ENCODE measurements around the gene FBXL7. TPM values are rescaled to one million over a fixed set of nuclear protein-coding genes. Genes with fewer than 3 reads are reported as not detected.

FBXL7 gene
- total RNA-seq, 4 donors from 2014 or later, result 14.2 to 32.1 (median 24.9) TPM

- H3K27ac ChIP-seq, result no peak overlapping the region
- no peaks in the 10 kb centered on the region for H3K36me3 ChIP-seq
- H3K4me3 ChIP-seq, result no peak overlapping the region
- ATAC-seq, result no peak
- WGBS, 2 donors (ENCODE audit: low coverage in 1 of 2), result 50 to 55% methylated on average over 3 of the region's 3 CpGs
- TF ChIP-seq POLR2AphosphoS5 (IDR thresholded peaks at IDR 0.05), result no peak
- TF ChIP-seq POLR2A (IDR thresholded peaks at IDR 0.05), result no peak
- no peak for TF ChIP-seq EP300 (IDR thresholded peaks at IDR 0.05)
- TF ChIP-seq, protein P1, sequence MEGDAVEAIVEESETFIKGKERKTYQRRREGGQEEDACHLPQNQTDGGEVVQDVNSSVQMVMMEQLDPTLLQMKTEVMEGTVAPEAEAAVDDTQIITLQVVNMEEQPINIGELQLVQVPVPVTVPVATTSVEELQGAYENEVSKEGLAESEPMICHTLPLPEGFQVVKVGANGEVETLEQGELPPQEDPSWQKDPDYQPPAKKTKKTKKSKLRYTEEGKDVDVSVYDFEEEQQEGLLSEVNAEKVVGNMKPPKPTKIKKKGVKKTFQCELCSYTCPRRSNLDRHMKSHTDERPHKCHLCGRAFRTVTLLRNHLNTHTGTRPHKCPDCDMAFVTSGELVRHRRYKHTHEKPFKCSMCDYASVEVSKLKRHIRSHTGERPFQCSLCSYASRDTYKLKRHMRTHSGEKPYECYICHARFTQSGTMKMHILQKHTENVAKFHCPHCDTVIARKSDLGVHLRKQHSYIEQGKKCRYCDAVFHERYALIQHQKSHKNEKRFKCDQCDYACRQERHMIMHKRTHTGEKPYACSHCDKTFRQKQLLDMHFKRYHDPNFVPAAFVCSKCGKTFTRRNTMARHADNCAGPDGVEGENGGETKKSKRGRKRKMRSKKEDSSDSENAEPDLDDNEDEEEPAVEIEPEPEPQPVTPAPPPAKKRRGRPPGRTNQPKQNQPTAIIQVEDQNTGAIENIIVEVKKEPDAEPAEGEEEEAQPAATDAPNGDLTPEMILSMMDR (IDR thresholded peaks at IDR 0.05), result no peak
- peaks cover 0 to 36% (median 0%) of the 10 kb centered on the region in 3 donors for H3K4me1 ChIP-seq
- no peaks in the 10 kb centered on the region for H3K9me3 ChIP-seq
- H3K27me3 ChIP-seq, result no peaks in the 10 kb centered on the region
Measured at GRCh38 chr5:15798006-15798405, 298.0 kb downstream of the FBXL7 start.

- Histone ChIP-seq H3K36me3 (no peaks in the 10 kb centered on the region), H3K9me3 (no peaks in the 10 kb centered on the region), H3K27me3 (no peaks in the 10 kb centered on the region), H3K4me3 (no peak overlapping the region), H3K27ac (no peak overlapping the region), H3K4me1 (peaks cover 0 to 30% (median 0%) of the 10 kb centered on the region in 3 donors)
- WGBS, 2 donors (ENCODE audit: low coverage in 1 of 2), result 92% methylated on average over 1 of the region's 1 CpG; no CpG with 5 or more reads in 1 of the 2 donors
- no peak for TF ChIP-seq POLR2AphosphoS5 (IDR thresholded peaks at IDR 0.05)
- TF ChIP-seq, protein P1 (IDR thresholded peaks at IDR 0.05), result no peak
- TF ChIP-seq POLR2A (IDR thresholded peaks at IDR 0.05), result no peak
- TF ChIP-seq EP300 (IDR thresholded peaks at IDR 0.05), result no peak
- ATAC-seq, result no peak
Measured at GRCh38 chr5:15799014-15799413, 299.0 kb downstream of the FBXL7 start.

GRCh38 chr5:15799612-15800011 is 299.6 kb downstream of the FBXL7 start:
- no peak for ATAC-seq
- Histone ChIP-seq H3K27ac (no peak overlapping the region), H3K9me3 (no peaks in the 10 kb centered on the region), H3K4me1 (peaks cover 0 to 24% (median 0%) of the 10 kb centered on the region in 3 donors), H3K36me3 (no peaks in the 10 kb centered on the region), H3K4me3 (no peak overlapping the region), H3K27me3 (no peaks in the 10 kb centered on the region)
- TF ChIP-seq POLR2A (IDR thresholded peaks at IDR 0.05) (no peak), POLR2AphosphoS5 (IDR thresholded peaks at IDR 0.05) (no peak), EP300 (IDR thresholded peaks at IDR 0.05) (no peak)
- TF ChIP-seq, protein P1 (IDR thresholded peaks at IDR 0.05), result no peak
- whole genome bisulfite sequencing, 2 donors (ENCODE audit: low coverage in 1 of 2), result 75 to 79% methylated on average over 3 to 6 of the region's 7 CpGs

- no peak overlapping the region for H3K27ac ChIP-seq
- no peaks in the 10 kb centered on the region for H3K36me3 ChIP-seq
- peaks cover 0 to 23% (median 0%) of the 10 kb centered on the region in 3 donors for H3K4me1 ChIP-seq
- WGBS, 2 donors (ENCODE audit: low coverage in 1 of 2), result 40 to 42% methylated on average over 2 of the region's 2 CpGs
- H3K9me3 ChIP-seq, result no peaks in the 10 kb centered on the region
- no peak for ATAC-seq
- TF ChIP-seq POLR2A (IDR thresholded peaks at IDR 0.05), result no peak
- no peak for TF ChIP-seq POLR2AphosphoS5 (IDR thresholded peaks at IDR 0.05)
- TF ChIP-seq, protein P1 (IDR thresholded peaks at IDR 0.05), result no peak
- no peak for TF ChIP-seq EP300 (IDR thresholded peaks at IDR 0.05)
- H3K4me3 ChIP-seq, result no peak overlapping the region
- H3K27me3 ChIP-seq, result no peaks in the 10 kb centered on the region
Measured at GRCh38 chr5:15803280-15803679, 303.3 kb downstream of the FBXL7 start.

DNA sequence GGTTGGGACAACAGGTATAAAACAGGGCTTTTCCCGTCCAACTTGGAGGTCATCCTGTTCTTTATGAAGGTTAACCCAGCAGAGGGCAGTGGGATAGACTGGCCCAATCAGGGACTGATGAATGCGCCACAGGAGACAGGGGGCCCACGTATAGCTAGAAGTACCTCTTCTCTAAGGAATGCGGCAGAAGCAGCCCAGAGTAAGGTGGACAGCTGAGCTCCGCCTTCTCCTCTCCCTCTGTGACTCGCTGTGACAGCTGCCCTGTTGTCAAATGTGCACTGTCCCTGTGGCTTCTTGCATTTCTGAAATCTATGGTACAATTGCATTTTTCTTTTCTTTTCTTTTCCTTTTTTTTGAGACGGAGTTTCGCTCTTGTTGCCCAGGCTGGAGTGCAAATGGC is 306.6 kb downstream of the FBXL7 start:
- no peak for ATAC-seq
- Histone ChIP-seq H3K4me3 (no peak overlapping the region), H3K4me1 (peaks cover 0 to 24% (median 0%) of the 10 kb centered on the region in 3 donors), H3K27me3 (no peaks in the 10 kb centered on the region), H3K9me3 (no peaks in the 10 kb centered on the region), H3K36me3 (no peaks in the 10 kb centered on the region), H3K27ac (no peak overlapping the region)
- 93 to 97% methylated on average over 7 to 8 of the region's 8 CpGs for WGBS, 2 donors (ENCODE audit: low coverage in 1 of 2)
- TF ChIP-seq POLR2AphosphoS5 (IDR thresholded peaks at IDR 0.05) (no peak), EP300 (IDR thresholded peaks at IDR 0.05) (no peak), POLR2A (IDR thresholded peaks at IDR 0.05) (no peak)
